GM12864 (cell line): ENCODE results near the gene BCOR.

ENCODE experiments used
- DNase-seq: peaks from one replicate; pipeline ENCODE4 v3.0.0-alpha.2; 2011; ENCODE audit warnings: low read depth
- H3K4me3 ChIP-seq: 2 replicates; pipeline ENCODE4 v1.5.1; 2011; ENCODE audit warnings: mild to moderate bottlenecking, low read depth, low read length, control low read depth
- CTCF ChIP-seq: IDR thresholded peaks from 2 replicates; pipeline ENCODE4 v1.5.1; 2011; ENCODE audit warnings: low read depth, mild to moderate bottlenecking, moderate library complexity, low read length, control low read depth, inconsistent platforms; ENCODE audit errors: missing control alignments

Gene BCOR

GRCh38 chrX:40106676-40107290 lies 9.0 kb upstream of the BCOR start:
- DNase-seq: no peak
- H3K4me3 ChIP-seq: peak overlapping the region; percentile 54
- no peak for TF ChIP-seq CTCF

GRCh38 chrX:40105835-40106675 lies 8.3 kb upstream of the BCOR start:
- TF ChIP-seq CTCF: no peak
- DNase-seq: no peak
- peak overlapping the region; percentile 54 for H3K4me3 ChIP-seq

GRCh38 chrX:40104985-40105834 lies 7.5 kb upstream of the BCOR start:
- no peak for DNase-seq
- H3K4me3 ChIP-seq: peak overlapping the region; percentile 54
- TF ChIP-seq CTCF: no peak

GRCh38 chrX:40104630-40104984 lies 6.8 kb upstream of the BCOR start:
- DNase-seq: no peak
- peak overlapping the region; percentile 54 for H3K4me3 ChIP-seq
- no peak for TF ChIP-seq CTCF

- DNase-seq: no peak
- no peak for TF ChIP-seq CTCF
- no peak overlapping the region for H3K4me3 ChIP-seq
These were observed 6.0 kb upstream of the BCOR start for GRCh38 chrX:40103565-40104323.
